Measurements from ENCODE around the gene DMBT1. TPM values are rescaled to one million over a fixed set of nuclear protein-coding genes. Genes with fewer than 3 reads are reported as not detected.
"Not testable (repeated sequence)": the region's sequence is repeated elsewhere in the genome, so short reads cannot be mapped to it uniquely, and the experiment has no call there.

DMBT1 gene
- total RNA-seq, 4 donors from 2014 or later: 0.15 to 0.62 (median 0.31) TPM

GRCh38 chr10:122618461-122619165 lies 58.1 kb downstream of the DMBT1 start:
- Histone ChIP-seq H3K4me1 (no peaks in the 10 kb centered on the region), H3K36me3 (no peaks in the 10 kb centered on the region), H3K27me3 (no peaks in the 10 kb centered on the region), H3K4me3 (no peak overlapping the region), H3K9me3 (no peaks in the 10 kb centered on the region), H3K27ac (no peak overlapping the region)
- DNase-seq (ENCODE audit: low spot score in 2 of 2): no peak
- WGBS: 74% methylated on average over 5 of the region's 5 CpGs
- TF ChIP-seq EP300 (IDR thresholded peaks at IDR 0.05): no peak
- no peak for TF ChIP-seq POLR2AphosphoS5 (IDR thresholded peaks at IDR 0.05)

GRCh38 chr10:122620961-122621360 lies 60.4 kb downstream of the DMBT1 start:
- H3K36me3 ChIP-seq; H3K27me3 ChIP-seq; H3K4me3 ChIP-seq; DNase-seq (ENCODE audit: low spot score in 2 of 2); H3K9me3 ChIP-seq; H3K27ac ChIP-seq; H3K4me1 ChIP-seq: not testable (repeated sequence)
- no CpG with 5 or more reads among the region's 8 CpGs for WGBS

GRCh38 chr10:122624546-122624945 lies 64.0 kb downstream of the DMBT1 start:
- Histone ChIP-seq H3K4me1 (no peaks in the 10 kb centered on the region), H3K27ac (no peak overlapping the region), H3K27me3 (no peaks in the 10 kb centered on the region), H3K36me3 (no peaks in the 10 kb centered on the region), H3K9me3 (no peaks in the 10 kb centered on the region), H3K4me3 (no peak overlapping the region)
- 90% methylated on average over 3 of the region's 5 CpGs for WGBS
- TF ChIP-seq POLR2A (IDR thresholded peaks at IDR 0.05) (no peak), CTCF (IDR thresholded peaks at IDR 0.05) (no peak), POLR2AphosphoS5 (IDR thresholded peaks at IDR 0.05) (no peak), EP300 (IDR thresholded peaks at IDR 0.05) (no peak)
- DNase-seq (ENCODE audit: low spot score in 2 of 2): no peak

GRCh38 chr10:122630526-122630925 lies 70.0 kb downstream of the DMBT1 start:
- Histone ChIP-seq H3K9me3 (no peaks in the 10 kb centered on the region), H3K36me3 (no peaks in the 10 kb centered on the region), H3K27ac (no peak overlapping the region), H3K4me3 (no peak overlapping the region), H3K4me1 (no peaks in the 10 kb centered on the region), H3K27me3 (no peaks in the 10 kb centered on the region)
- DNase-seq (ENCODE audit: low spot score in 2 of 2): peak; percentile 28 to 48
- WGBS: 92% methylated on average over 6 of the region's 6 CpGs
- no peak for TF ChIP-seq POLR2AphosphoS5 (IDR thresholded peaks at IDR 0.05)
- no peak for TF ChIP-seq POLR2A (IDR thresholded peaks at IDR 0.05)
- no peak for TF ChIP-seq CTCF (IDR thresholded peaks at IDR 0.05)
- TF ChIP-seq EP300 (IDR thresholded peaks at IDR 0.05): no peak

GRCh38 chr10:122632031-122632430 lies 71.5 kb downstream of the DMBT1 start:
- WGBS: 81% methylated on average over 4 of the region's 5 CpGs
- no peak overlapping the region for H3K27ac ChIP-seq
- H3K4me1 ChIP-seq: no peaks in the 10 kb centered on the region
- no peaks in the 10 kb centered on the region for H3K9me3 ChIP-seq
- no peaks in the 10 kb centered on the region for H3K27me3 ChIP-seq
- no peak overlapping the region for H3K4me3 ChIP-seq
- no peaks in the 10 kb centered on the region for H3K36me3 ChIP-seq
- DNase-seq (ENCODE audit: low spot score in 2 of 2): peak in 1 of 2 donors; percentile 65
- TF ChIP-seq POLR2AphosphoS5 (IDR thresholded peaks at IDR 0.05) (no peak), POLR2A (IDR thresholded peaks at IDR 0.05) (no peak), EP300 (IDR thresholded peaks at IDR 0.05) (no peak), CTCF (IDR thresholded peaks at IDR 0.05) (no peak)

GRCh38 chr10:122632576-122632975 lies 72.0 kb downstream of the DMBT1 start:
- Histone ChIP-seq H3K4me1 (no peaks in the 10 kb centered on the region), H3K9me3 (no peaks in the 10 kb centered on the region), H3K4me3 (no peak overlapping the region), H3K27me3 (no peaks in the 10 kb centered on the region), H3K36me3 (no peaks in the 10 kb centered on the region), H3K27ac (no peak overlapping the region)
- DNase-seq (ENCODE audit: low spot score in 2 of 2): peak in 1 of 2 donors; percentile 11
- WGBS: 62% methylated on average over 3 of the region's 3 CpGs
- TF ChIP-seq CTCF (IDR thresholded peaks at IDR 0.05) (no peak), POLR2AphosphoS5 (IDR thresholded peaks at IDR 0.05) (no peak), POLR2A (IDR thresholded peaks at IDR 0.05) (no peak), EP300 (IDR thresholded peaks at IDR 0.05) (no peak)
